ENCODE data around the gene LRP6.
"Not testable (repeated sequence)": the region's sequence is repeated elsewhere in the genome, so short reads cannot be mapped to it uniquely, and the experiment has no call there.

The LRP6 gene

DNA sequence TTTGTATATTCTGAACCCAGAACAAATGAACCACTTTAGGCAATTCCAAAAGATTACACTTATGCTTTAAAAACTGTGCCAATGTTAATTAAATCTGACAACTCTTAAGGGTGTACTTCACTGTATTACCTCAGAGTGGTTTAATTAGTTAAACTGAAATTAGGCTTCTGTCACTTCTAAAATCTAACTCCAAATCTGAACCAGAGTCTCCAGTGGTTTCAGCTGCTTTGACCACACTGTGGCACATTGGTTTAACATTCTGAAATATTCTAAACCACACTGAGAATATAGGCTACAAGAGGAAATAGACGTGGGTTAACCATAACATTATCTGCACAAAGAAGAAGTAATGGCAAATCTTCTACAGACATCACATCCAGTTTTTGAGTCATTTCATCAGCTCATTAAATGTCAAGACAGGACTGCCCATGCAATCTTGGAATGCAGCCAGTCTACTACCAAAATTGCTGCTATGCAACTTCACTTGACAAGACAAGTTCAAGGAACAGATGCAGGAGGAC lies 94.8 kb downstream of the LRP6 start:
- DNase-seq, result peak; percentile 29 to 63

DNA sequence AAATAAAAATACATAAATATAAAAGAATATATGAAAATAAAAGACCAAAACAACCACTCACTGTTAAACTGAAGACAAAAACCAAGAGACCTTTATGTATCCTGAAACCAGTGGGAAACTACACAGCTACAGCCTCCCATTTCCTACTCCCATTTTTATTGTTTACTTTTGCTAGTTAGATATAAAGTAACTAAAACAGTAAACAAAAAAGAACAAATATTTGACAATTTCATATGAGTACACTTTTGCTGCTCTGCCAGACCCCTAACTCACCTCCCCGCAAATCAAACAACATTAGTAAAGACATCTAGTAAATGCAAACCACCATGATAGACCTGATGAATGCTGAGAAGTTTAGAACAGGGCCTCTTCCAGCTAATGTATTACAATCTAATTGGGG lies 99.0 kb downstream of the LRP6 start:
- no peak for DNase-seq

DNA sequence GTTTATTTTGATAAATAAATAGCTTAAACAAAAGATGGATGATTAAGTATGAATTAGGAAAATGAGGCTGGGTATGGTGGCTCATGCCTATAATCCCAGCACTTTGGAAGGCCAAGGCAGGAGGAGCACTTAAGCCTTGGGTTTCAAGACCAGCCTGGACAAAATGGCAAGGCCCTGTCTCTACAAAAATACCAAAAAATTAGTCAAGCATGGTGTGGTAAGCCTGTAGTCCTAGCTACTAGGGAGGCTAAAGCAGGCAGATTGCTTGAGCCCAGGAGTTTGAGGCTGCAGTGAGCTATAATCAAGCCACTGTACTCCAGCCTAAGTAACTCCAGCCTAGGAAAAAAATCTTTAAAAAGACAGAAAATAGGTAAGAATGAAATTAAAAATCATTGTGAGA lies 100.1 kb downstream of the LRP6 start:
- DNase-seq, result no peak

DNA sequence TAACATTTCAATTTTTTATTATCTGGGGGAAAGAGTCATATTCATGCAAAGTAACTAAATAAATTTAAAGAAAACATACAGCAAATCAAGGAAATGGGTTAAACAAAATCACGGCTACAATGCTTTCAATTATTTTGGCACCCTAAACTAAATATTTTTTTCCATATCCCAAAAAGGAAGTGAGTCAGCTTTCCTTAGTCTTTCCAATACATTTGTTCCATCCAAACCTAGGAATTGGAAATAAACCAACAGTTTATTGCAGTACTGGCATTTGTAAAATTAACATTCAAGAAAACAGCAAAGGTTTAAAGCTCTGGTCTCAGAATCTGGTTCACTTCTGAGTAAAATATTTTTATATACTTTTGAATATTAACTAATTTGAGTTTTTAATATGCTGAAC lies 106.9 kb downstream of the LRP6 start:
- peak in 1 of 2 experiments; percentile 3 for DNase-seq

DNA sequence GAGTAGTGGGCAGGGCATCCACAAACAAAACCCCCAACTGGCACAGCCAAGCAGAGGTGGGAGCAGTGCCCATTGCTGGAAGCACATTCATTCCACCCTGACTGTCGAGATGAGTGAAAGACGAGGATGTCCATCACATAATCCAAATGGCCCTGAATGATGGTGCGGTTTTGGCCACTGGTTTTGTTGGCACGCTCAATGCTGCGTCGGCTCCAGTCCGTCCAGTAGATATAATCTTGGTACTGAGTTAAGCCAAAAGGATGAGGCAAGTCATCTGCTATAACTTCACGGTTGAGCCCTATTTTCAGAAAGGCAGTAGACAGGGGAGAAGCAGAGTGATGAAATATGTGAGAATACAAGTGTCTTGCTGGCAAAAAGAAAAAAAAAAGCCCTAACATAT lies 108.0 kb downstream of the LRP6 start:
- peak in 1 of 2 experiments; percentile 12 for DNase-seq

DNA sequence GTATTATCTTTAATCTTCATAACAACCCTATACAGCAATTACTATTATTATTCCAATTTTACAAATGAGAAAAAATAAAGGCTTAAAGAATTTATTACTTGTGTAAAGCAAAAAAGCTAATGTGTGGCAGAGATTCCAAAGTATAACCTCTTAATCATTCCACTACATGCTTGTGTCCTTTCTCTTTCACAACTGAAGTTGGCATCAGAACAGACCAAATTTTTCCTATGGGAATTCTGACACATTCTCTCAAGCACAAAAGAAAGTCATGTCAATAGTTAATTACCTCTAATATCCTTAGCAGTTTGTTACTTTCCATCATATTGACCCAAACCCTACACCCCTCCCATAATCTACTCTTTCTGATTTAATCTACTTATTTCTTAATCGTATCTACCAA lies 109.4 kb downstream of the LRP6 start:
- DNase-seq, result no peak

DNA sequence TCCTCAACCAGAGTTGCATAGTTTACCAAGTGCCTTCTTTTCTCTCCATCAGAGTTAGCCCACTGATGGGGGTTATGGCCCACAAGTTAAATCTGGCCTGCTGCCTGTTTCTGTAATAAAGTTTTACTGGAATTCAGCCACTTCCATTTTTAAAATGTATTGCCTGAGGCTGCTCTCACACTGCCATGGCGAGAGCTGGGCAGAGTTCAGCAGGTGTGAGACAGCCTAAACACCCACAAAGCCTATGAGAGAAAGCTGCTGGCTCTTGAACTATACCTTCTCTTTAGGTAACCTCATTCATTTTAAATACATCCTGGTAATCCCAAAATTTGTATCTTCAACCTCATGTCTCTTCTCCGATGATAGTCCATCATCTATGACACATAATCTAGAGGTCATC lies 110.0 kb downstream of the LRP6 start:
- DNase-seq, result no peak

DNA sequence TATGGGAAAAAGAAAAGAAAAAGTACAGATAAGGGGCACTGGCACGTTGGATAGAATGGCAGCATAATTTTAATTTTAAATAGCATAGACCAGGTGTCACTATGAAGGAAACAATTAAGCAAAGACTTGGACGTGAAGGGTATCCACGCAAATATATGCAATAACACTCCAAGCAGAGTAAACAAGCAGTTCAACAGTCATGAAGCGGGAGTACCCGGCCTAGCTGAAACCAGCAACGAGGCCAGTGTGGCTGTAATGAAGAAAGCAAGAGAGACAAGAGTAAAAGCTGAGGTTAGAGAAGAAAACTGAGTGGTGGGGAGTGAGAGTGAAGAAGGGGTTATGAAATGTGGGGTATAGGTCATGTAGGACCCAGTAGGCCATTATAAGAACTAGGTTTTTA lies 110.7 kb downstream of the LRP6 start:
- DNase-seq, result no peak

DNA sequence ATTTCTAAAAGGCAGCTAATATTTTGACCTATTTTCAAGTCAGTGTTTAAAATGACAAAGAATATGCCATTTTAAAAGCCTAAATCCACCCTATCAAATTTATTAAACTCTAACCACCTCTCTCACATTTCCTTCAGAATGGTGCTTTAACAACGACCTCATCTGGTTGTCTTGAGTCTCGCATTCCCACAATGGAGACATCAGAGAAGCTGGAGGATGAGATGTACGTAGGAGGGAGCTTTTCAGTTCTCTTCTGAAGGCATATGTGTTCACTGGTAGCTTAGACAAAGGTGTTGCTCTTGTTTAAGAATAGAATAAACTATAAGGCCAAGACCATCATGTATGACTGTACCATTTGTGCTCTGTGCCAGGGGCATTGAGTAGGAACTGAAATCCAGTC lies 113.2 kb downstream of the LRP6 start:
- no peak for DNase-seq

DNA sequence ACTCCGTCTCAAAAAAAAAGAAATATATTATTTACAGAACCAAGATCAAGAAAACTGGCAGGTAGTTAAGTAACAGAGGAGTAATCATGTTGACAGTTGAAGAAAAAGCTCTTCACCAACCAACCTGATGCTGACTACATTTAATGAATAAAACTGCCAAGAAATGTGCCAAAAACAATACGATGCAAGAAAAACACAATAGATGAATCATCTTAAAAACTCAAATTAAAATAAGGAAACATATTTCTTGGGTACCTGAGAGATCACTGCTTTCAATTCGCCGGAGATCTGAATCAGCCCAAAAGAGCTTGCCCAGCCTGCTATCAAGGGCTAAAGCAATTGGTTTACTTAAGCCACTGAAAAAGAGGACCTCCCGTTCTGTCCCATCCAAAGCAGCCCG lies 119.7 kb downstream of the LRP6 start:
- DNase-seq, result no peak

DNA sequence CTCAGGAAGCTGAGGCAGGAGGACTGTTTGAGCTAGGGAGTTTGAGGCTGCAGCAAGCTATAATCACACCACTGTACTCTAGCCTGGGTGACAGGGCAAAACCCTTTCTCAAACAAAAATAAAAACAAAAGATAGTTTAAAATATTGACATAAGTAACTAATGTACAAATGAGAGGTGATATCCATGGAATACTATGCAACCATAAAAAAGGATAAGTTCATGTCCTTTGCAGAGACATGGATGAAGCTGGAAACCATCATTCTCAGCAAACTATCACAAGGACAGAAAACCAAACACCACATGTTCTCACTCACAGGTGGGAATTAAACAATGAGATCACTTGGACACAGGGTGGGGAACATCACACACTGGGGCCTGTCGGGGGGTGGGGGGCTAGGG lies 122.3 kb downstream of the LRP6 start:
- DNase-seq, result not testable (repeated sequence)

DNA sequence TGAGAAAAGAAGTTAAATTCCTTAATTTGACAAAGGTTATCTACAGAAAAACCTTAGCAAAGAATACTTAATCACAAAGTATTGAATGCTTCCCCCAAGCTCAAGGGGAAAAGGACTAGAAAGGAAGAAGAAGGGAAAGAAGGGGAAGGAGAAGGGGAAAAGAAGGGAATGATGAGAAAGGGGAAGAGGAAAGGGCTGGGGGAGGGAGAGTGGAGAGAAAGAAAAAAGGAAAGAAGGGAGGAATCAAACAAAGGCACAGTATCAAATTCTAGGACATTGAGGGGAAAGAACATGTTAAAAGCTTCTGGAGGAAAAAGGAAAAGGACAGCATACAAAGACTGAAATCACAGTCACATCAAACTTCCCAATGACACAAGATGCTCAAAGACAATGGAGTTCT lies 125.8 kb downstream of the LRP6 start:
- DNase-seq, result no peak

DNA sequence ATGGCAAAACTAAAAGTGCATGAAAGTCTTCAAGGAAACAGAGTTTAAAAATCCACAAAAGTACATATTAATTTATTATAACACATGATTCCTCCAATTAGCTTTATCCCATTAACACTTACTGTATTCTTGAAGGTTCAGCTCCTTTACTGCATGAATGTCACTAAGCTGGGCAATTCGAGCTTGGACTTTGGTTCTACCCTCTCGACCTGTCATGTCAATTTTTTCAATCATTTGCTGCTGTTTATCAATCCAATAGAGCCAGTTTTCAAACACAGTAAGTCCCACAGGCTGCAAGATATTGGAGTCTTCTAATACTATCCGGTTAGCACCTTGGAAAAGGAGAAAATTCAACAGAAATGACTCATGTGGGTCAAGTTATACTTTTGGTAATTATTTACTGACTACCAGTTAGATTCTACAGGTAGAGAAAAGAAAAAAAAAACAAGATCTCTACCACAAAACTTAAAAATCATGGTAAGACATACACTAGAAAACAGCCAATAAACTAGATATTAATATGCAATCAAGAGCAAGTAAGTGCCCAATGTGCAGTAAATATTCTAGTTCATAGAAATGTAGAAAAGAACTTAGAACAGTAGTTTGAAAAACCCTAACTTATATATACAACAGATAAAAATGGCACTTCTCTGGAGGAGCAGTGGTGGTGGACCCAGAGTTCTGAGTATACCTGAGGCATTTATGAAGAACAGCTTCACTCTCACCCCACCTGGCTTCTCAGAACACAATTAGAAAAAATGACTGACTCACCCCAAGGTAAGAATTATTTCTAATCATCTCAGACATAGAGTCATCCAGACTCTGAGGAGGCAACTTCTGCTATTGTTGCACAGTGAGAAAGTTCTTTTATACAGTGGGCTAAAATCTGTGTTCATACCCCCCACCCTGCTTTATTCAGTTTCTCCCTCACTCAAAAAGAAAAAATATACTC lies 128.4 kb downstream of the LRP6 start:
- no peak for DNase-seq

DNA sequence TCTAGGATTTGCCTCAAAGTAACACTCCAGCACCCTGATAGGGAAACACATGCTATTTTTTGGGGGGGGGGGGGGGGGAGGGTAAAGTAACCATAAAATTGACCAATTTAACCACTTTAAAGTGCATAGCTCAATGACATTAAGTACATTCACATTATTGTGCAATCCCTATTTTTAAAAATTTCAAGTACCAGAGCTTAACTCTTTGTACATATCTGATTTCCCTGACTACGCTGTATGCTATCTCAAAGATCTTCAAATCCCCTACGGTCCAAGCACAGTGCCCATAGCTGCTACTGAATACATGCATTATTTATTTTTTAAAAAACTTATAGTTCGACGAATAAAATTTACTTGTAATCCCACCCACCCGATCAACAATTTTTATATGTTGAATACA lies 133.1 kb downstream of the LRP6 start:
- DNase-seq, result no peak

DNA sequence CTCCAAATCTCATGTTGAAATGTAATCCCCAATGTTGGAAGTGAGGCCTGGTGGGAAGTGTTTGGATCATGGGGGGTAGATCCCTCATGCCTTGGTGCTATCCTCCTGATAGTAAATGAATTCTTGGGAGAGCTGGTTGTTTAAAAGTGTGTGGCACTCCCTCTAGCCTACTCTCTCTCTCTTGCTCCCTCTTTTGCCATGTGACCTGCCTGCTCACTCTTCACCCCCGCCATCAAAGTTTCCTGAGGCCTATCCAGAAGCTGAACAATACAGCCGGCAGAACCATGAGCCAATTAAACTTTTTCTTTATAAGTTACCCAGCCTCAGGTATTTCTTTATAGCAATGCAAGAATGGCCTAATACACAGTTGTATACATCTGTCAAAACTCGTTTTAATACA lies 133.6 kb downstream of the LRP6 start:
- DNase-seq, result no peak

DNA sequence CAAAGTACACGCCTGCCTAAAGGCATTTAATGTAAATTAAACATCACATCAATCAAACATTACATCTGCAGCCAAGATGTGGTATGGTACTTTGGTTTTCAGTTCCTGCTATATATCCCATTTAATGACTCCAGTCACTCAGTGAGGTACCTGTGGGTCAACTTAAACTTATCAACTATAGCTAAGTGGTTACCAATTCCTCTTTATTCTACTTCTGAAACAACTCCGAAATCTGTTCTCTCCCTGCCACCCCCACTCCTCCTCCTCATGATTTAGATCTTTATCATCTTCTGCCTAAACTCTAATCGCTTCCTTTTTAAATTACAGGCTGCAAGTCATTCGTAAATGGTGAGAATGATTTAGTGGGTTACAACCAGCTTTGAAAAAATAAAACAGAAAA lies 138.2 kb downstream of the LRP6 start:
- no peak for DNase-seq

DNA sequence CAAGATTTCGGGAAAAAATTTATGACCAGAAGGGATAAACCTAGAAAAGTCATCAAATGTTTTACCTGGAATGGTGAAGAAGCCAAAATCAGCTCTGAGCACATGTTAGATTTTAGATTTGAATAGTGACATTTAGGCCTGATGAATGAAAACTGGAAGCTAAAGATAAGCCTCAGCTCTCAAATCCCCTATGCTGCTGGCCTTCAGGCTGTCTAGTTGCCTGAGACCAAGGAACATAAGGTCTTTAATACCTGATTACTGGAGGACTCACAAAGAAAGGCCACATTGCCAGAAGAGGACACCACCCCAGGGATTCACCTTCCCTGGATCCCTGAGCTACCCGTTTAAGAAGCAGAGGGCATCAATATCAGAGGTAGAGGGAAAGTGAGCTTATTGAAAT lies 139.5 kb downstream of the LRP6 start:
- DNase-seq, result no peak

DNA sequence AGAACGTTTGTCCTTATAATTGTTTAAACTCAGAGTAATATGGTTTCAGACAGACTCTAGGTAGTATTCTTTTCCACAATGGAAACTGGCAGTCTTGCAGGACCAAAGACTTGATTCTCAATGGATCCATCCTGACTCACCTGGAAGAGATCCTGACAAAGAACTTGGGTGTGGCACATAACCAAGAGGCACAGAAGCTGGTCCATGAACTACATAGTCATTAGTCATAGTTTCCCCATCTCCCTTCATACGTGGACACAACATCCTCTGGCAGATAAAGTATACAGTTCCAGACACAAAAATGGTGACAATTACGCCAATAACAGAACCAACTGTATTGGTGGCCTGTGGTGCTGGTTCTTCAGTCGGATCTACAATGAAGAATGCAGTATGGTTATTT lies 140.3 kb downstream of the LRP6 start:
- DNase-seq, result no peak

DNA sequence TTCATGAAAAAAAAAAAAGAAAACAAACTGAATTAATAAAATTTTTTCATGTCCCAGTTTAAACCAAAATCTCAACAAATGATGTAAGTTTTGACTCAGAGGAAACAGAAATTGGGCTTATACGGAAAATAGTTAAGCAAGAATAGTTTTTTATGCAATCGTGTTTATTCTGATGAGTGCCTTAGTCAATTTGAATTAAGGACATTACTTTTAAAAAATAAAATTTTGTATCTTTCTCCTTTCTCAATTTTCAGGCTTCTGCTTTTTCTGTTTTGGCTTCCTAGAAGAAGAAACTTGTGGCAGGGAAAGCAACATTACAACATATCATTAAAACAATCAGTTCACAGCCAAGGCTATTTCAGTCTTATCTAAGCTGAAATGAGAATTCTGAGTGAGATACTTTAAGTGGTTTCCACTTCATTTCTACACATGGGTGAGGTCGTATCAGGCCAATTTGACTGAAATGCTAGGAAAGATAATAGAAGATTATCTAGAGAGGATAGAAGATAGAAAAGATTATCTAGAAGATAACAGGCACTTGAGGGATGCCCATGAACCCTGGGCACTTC lies 143.7 kb downstream of the LRP6 start:
- no peak for DNase-seq

DNA sequence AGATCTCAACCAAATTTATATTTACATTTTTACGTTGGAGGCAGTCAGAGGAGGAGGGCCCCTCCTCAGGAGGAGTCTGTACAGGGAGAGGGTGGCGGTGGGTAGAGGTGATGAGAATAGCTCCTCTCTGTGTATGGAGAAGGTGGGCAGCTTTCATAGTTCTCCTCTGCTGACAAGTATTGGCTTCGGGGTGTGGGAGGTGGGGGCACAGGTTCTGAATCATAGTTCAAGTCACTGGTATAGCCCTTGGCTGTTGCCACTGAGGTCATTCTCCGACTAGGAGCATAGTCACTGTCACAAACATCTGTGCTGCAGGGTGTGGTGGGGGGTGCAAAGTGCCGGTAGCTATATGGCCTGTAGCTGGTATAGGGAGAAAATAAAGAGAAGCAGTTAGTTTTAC lies 145.8 kb downstream of the LRP6 start:
- DNase-seq, result no peak

DNA sequence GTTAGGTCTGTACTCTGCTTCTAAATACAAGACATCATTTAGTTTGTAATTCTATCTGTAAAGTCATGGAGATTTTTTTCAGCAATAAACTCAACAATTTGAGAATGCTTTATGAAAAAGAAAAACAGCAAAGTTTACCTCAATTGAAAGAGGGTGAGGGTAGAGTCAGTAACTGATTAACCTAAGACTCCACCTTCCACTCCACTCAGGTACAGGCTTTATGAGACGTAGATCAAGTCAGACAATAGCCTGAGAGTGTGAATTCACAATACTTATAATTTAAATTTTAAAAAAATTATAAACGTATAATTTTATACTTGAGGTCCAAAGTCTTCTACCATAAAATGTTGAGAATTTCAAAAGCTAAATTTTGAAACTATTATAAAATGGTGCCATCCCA lies 150.2 kb downstream of the LRP6 start:
- DNase-seq, result no peak

DNA sequence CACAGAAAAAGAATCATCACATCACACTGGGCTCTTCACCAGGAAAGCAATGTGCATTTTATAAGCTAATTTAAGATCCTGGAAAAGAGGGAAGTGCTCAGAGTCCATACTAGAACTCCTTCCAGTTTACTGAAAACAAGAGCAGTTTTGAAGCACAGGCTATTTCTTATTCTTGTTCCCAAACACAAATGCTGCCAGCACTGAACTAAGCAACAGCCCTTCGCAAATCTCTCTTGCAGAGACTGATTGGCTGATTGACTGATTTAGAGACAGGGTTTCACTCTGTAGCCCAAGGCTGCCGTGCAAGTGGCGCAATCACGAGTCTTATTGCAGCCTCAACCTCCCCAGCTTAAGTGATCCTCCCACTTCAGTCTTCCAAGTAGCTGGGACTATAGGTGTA lies 151.3 kb downstream of the LRP6 start:
- DNase-seq, result no peak

DNA sequence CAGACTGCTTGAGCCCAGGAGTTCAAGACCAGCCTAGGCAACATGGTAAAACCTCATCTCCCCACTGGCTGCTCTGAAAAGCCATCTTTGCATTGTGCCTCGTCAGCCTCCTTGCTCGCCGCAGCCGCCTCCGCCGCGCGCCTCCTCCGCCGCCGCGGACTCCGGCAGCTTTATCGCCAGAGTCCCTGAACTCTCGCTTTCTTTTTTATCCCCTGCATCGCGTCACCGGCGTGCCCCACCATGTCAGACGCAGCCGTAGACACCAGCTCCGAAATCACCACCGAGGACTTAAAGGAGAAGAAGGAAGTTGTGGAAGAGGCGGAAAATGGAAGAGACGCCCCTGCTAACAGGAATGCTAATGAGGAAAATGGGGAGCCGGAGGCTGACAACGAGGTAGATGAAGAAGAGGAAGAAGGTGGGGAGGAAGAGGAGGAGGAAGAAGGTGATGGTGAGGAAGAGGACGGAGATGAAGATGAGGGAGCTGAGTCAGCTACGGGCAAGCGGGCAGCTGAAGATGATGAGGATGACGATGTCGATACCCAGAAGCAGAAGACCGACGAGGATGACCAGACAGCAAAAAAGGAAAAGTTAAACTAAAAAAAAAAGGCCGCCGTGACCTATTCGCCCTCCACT lies 155.8 kb downstream of the LRP6 start:
- DNase-seq, result not testable (repeated sequence)

Measured in NCI-H446 (cell line).